ENCODE results near the gene SLC9A9. TPM values are rescaled to one million over a fixed set of nuclear protein-coding genes. Genes with fewer than 3 reads are reported as not detected.

The SLC9A9 gene
- total and polyA plus RNA-seq, 10 of the 15 experiments (the other 5 are each of a cell fraction or from before 2014, with no cell fraction given), result 3.5 to 14.2 (median 9.3) TPM

DNA sequence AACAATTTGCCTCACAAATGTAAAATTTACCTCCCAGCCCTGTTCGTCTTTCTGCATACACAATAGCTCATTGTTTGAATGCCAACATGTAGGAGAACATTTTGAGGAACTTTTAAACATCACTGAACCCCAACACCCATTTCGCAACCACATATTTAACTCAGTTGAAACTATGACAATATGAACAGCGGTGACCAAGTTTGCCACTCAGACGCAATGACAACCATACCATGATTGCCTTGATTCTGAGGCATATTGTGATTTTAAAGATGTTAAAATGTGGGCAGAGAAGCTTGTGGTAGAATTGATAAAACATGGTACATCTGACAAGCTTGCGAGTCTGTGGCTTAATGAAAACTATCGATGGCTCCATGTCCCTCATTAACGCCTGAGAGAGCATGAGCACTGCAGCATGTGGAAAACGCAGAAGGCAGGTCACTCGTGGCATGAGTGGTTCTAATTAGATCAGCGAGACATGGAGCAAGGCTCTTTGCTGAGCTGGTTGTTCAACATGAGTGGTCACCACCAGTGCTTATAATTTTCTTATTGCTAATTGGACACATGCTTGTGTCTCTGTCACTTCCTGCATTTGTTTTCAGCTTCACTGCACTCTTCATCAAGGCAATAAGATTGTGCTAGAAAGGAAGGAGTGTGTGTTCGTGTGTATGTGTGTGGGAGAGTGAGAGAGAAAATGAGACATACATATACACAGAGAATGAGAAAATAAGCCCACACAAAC is 611.9 kb downstream of the SLC9A9 start (continued):
- no peak for TF ChIP-seq ETV6 (conservative IDR thresholded peaks at IDR 0.05 in 1 of 2, IDR thresholded peaks at IDR 0.05 in 1 of 2; ENCODE audit: borderline replicate concordance in 1 of 2, low read depth in 1 of 2)
- peak; percentile 58 for TF ChIP-seq MTA2 (IDR thresholded peaks at IDR 0.05; ENCODE audit: low read depth)
- 0 out of 2 replicates have a peak, but pooled peaks have one; percentile 22 for TF ChIP-seq DPF2 (IDR thresholded peaks at IDR 0.05)
- TF ChIP-seq NR2F1 (conservative IDR thresholded peaks at IDR 0.05), result no peak
- peak; percentile 1; the same call in 1 of the 2 replicates for TF ChIP-seq BCL11A (IDR thresholded peaks at IDR 0.05; ENCODE audit: low read depth, low read length)
- TF ChIP-seq GATAD2B (conservative IDR thresholded peaks at IDR 0.05; ENCODE audit: low read depth), result no peak; the same call in 1 of the 2 replicates
- no peak for TF ChIP-seq IKZF1 (conservative IDR thresholded peaks at IDR 0.05)
- no peak for TF ChIP-seq IRF4 (IDR thresholded peaks at IDR 0.05; ENCODE audit: low read depth, low read length)
- TF ChIP-seq, protein P1, sequence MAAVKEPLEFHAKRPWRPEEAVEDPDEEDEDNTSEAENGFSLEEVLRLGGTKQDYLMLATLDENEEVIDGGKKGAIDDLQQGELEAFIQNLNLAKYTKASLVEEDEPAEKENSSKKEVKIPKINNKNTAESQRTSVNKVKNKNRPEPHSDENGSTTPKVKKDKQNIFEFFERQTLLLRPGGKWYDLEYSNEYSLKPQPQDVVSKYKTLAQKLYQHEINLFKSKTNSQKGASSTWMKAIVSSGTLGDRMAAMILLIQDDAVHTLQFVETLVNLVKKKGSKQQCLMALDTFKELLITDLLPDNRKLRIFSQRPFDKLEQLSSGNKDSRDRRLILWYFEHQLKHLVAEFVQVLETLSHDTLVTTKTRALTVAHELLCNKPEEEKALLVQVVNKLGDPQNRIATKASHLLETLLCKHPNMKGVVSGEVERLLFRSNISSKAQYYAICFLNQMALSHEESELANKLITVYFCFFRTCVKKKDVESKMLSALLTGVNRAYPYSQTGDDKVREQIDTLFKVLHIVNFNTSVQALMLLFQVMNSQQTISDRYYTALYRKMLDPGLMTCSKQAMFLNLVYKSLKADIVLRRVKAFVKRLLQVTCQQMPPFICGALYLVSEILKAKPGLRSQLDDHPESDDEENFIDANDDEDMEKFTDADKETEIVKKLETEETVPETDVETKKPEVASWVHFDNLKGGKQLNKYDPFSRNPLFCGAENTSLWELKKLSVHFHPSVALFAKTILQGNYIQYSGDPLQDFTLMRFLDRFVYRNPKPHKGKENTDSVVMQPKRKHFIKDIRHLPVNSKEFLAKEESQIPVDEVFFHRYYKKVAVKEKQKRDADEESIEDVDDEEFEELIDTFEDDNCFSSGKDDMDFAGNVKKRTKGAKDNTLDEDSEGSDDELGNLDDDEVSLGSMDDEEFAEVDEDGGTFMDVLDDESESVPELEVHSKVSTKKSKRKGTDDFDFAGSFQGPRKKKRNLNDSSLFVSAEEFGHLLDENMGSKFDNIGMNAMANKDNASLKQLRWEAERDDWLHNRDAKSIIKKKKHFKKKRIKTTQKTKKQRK (IDR thresholded peaks at IDR 0.05; ENCODE audit: low read depth, low read length), result no peak
- TF ChIP-seq ZBED1 (IDR thresholded peaks at IDR 0.05; ENCODE audit: borderline replicate concordance), result no peak
- no peak for TF ChIP-seq TBL1XR1 (IDR thresholded peaks at IDR 0.05; ENCODE audit: low read depth, low read length)
- no peak for TF ChIP-seq TCF7 (IDR thresholded peaks at IDR 0.05; ENCODE audit: borderline replicate concordance)
- TF ChIP-seq BHLHE40 (IDR thresholded peaks at IDR 0.05; ENCODE audit: borderline replicate concordance in 1 of 2, low read depth in 2 of 2, low read length in 1 of 2), result 0 out of 4 replicates have a peak, but pooled peaks of 1 of the 2 experiments have one; percentile 5
- TF ChIP-seq NFYA (IDR thresholded peaks at IDR 0.05; ENCODE audit: borderline replicate concordance, low read depth, low read length), result no peak
- TF ChIP-seq SREBF2 (IDR thresholded peaks at IDR 0.05; ENCODE audit: low read length), result no peak
- no peak for TF ChIP-seq NFYB (IDR thresholded peaks at IDR 0.05; ENCODE audit: insufficient read depth, low read depth, low read length)
- TF ChIP-seq CREM (IDR thresholded peaks at IDR 0.05; ENCODE audit: low read depth), result no peak
- TF ChIP-seq JUNB (IDR thresholded peaks at IDR 0.05), result no peak
- TF ChIP-seq, protein P2, sequence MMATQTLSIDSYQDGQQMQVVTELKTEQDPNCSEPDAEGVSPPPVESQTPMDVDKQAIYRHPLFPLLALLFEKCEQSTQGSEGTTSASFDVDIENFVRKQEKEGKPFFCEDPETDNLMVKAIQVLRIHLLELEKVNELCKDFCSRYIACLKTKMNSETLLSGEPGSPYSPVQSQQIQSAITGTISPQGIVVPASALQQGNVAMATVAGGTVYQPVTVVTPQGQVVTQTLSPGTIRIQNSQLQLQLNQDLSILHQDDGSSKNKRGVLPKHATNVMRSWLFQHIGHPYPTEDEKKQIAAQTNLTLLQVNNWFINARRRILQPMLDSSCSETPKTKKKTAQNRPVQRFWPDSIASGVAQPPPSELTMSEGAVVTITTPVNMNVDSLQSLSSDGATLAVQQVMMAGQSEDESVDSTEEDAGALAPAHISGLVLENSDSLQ (IDR thresholded peaks at IDR 0.05), result no peak
- TF ChIP-seq, protein P3, sequence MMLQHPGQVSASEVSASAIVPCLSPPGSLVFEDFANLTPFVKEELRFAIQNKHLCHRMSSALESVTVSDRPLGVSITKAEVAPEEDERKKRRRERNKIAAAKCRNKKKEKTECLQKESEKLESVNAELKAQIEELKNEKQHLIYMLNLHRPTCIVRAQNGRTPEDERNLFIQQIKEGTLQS (IDR thresholded peaks at IDR 0.05; ENCODE audit: borderline replicate concordance, extremely low read depth, low read depth, low read length), result no peak
